Endothelial cell (in vitro differentiated cells): ENCODE results near the gene COX5B. TPM values are rescaled to one million over a fixed set of nuclear protein-coding genes. Genes with fewer than 3 reads are reported as not detected.
"Not testable (repeated sequence)": the region's sequence is repeated elsewhere in the genome, so short reads cannot be mapped to it uniquely, and the experiment has no call there.

Source experiments
- DNase-seq: peaks from one replicate; pipeline ENCODE4 v3.0.0; 2021; ENCODE audit warnings: low spot score
- H3K27ac Mint-ChIP-seq: one replicate; pipeline ENCODE4 v1.8.0; 2021; ENCODE audit warnings: mixed read lengths, inconsistent platforms; ENCODE audit not compliant: unreplicated experiment
- H3K27me3 Mint-ChIP-seq: one replicate; pipeline ENCODE4 v1.8.0; 2021; ENCODE audit warnings: mild to moderate bottlenecking, moderate library complexity, mixed read lengths, inconsistent platforms; ENCODE audit not compliant: unreplicated experiment
- H3K36me3 Mint-ChIP-seq: one replicate; pipeline ENCODE4 v1.8.0; 2021; ENCODE audit warnings: mild to moderate bottlenecking, low read depth, mixed read lengths, inconsistent platforms; ENCODE audit not compliant: unreplicated experiment
- H3K4me1 Mint-ChIP-seq: one replicate; pipeline ENCODE4 v1.8.0; 2021; ENCODE audit warnings: mild to moderate bottlenecking, mixed read lengths, inconsistent platforms; ENCODE audit not compliant: unreplicated experiment
- H3K4me3 Mint-ChIP-seq: one replicate; pipeline ENCODE4 v1.8.0; 2021; ENCODE audit warnings: mild to moderate bottlenecking, mixed read lengths, inconsistent platforms; ENCODE audit not compliant: unreplicated experiment
- H3K9me3 Mint-ChIP-seq: one replicate; pipeline ENCODE4 v1.8.0; 2021; ENCODE audit warnings: mixed read lengths, inconsistent platforms; ENCODE audit not compliant: unreplicated experiment
- CTCF ChIP-seq: fragments of 200-600 bp; sonication (generic); IDR thresholded peaks from one replicate; pipeline ENCODE4 v1.5.0; 2021; ENCODE audit warnings: antibody characterized with exemption; ENCODE audit not compliant: unreplicated experiment
- total RNA-seq: library from RNA; stranded (reverse); fragmentation: NEBNext Ultra II Directional; extraction: Animal tissue kit (Norgen Biotek cat#: 25700); gene quantifications from one replicate; pipeline ENCODE4 v1.2.1, GENCODE V29; 2021; ENCODE audit not compliant: unreplicated experiment

COX5B gene
- total RNA-seq, 1 donor from 2014 or later = 191 TPM

- peaks cover 13% of the 10 kb centered on the region for H3K27me3 Mint-ChIP-seq
- peak within 1 kb of the TSS; percentile 94 for H3K4me3 Mint-ChIP-seq
- peak within 1 kb of the TSS; percentile 98 for H3K27ac Mint-ChIP-seq
- peak; percentile 96 for DNase-seq
- H3K9me3 Mint-ChIP-seq = no peaks in the 10 kb centered on the region
- peak; percentile 57 for TF ChIP-seq CTCF
- H3K4me1 Mint-ChIP-seq = peaks cover 23% of the 10 kb centered on the region
- peaks cover 15% of the 10 kb centered on the region for H3K36me3 Mint-ChIP-seq
These were observed 18.2 kb downstream of the COX5B start, which contains the start of gene ACTR1B for GRCh38 chr2:97663962-97664635. ACTR1B (minus strand) TSS chr2:97664044; CDS start chr2:97663890, 154 bp downstream.

GRCh38 chr2:97664636-97664970, 18.7 kb downstream of the COX5B start:
- no peaks in the 10 kb centered on the region for H3K9me3 Mint-ChIP-seq

GRCh38 chr2:97669448-97669847, 23.6 kb downstream of the COX5B start, which contains the start of gene C2orf92:
C2orf92 (plus strand) TSS chr2:97669713; CDS start chr2:97669789, 76 bp downstream.
- TF ChIP-seq CTCF = no peak
- DNase-seq = no peak
- H3K27ac Mint-ChIP-seq = no peak within 1 kb of the TSS
- no peak within 1 kb of the TSS for H3K4me3 Mint-ChIP-seq
- H3K4me1 Mint-ChIP-seq = peaks cover 2% of the 10 kb centered on the region
- H3K9me3 Mint-ChIP-seq = no peaks in the 10 kb centered on the region
- peaks cover 4% of the 10 kb centered on the region for H3K36me3 Mint-ChIP-seq
- H3K27me3 Mint-ChIP-seq = no peaks in the 10 kb centered on the region

More at GRCh38 chr2:97664636-97664970, 18.7 kb downstream of the COX5B start:
- TF ChIP-seq CTCF = no peak
- H3K27me3 Mint-ChIP-seq = peaks cover 13% of the 10 kb centered on the region
- H3K36me3 Mint-ChIP-seq = peaks cover 15% of the 10 kb centered on the region
- peak; percentile 11 for DNase-seq
- H3K4me3 Mint-ChIP-seq = peak overlapping the region; percentile 91
- H3K27ac Mint-ChIP-seq = peak overlapping the region; percentile 95
- H3K4me1 Mint-ChIP-seq = peaks cover 23% of the 10 kb centered on the region

- no peak overlapping the region for H3K27ac Mint-ChIP-seq
- peaks cover 4% of the 10 kb centered on the region for H3K36me3 Mint-ChIP-seq
- DNase-seq = no peak
- no peak overlapping the region for H3K4me3 Mint-ChIP-seq
- TF ChIP-seq CTCF = no peak
- H3K9me3 Mint-ChIP-seq = no peaks in the 10 kb centered on the region
- peaks cover 2% of the 10 kb centered on the region for H3K4me1 Mint-ChIP-seq
- H3K27me3 Mint-ChIP-seq = no peaks in the 10 kb centered on the region
These were observed 24.6 kb downstream of the COX5B start for GRCh38 chr2:97670471-97670870.

- H3K9me3 Mint-ChIP-seq = no peaks in the 10 kb centered on the region
- no peaks in the 10 kb centered on the region for H3K27me3 Mint-ChIP-seq
- peaks cover 4% of the 10 kb centered on the region for H3K36me3 Mint-ChIP-seq
- no peak overlapping the region for H3K4me3 Mint-ChIP-seq
- peaks cover 2% of the 10 kb centered on the region for H3K4me1 Mint-ChIP-seq
- no peak for DNase-seq
- no peak overlapping the region for H3K27ac Mint-ChIP-seq
- no peak for TF ChIP-seq CTCF
These were observed 25.7 kb downstream of the COX5B start for GRCh38 chr2:97671526-97671925.

- H3K4me3 Mint-ChIP-seq, DNase-seq, H3K27ac Mint-ChIP-seq, H3K27me3 Mint-ChIP-seq, H3K9me3 Mint-ChIP-seq, H3K4me1 Mint-ChIP-seq, H3K36me3 Mint-ChIP-seq: not testable (repeated sequence)
These were observed 26.8 kb downstream of the COX5B start for GRCh38 chr2:97672606-97673140.
